PFSK-1 (cell line): Measurements from ENCODE around the gene GREM2.

Experiments
- FOXP2 ChIP-seq: optimal IDR thresholded peaks from 2 replicates; pipeline ENCODE3; 2011; ENCODE audit warnings: borderline replicate concordance, control low read depth, inconsistent platforms; ENCODE audit not compliant: insufficient read depth; ENCODE audit errors: extremely low read length, extremely low read depth
- POLR2AphosphoS5 ChIP-seq: IDR thresholded peaks from 2 replicates; pipeline ENCODE4 v1.6.1; 2012; ENCODE audit warnings: low read depth, mild to moderate bottlenecking, control low read depth, low read length, moderate library complexity
- SIN3A ChIP-seq: IDR thresholded peaks from 2 replicates; pipeline ENCODE4 v1.6.1; 2012; ENCODE audit warnings: mild to moderate bottlenecking, low read length, moderate library complexity, borderline replicate concordance; ENCODE audit not compliant: insufficient read depth
- TAF1 ChIP-seq: IDR thresholded peaks from 2 replicates; pipeline ENCODE4 v1.6.1; 2012; ENCODE audit warnings: low read length, control low read depth, borderline replicate concordance; ENCODE audit not compliant: insufficient read depth
- TF ChIP-seq, protein P1 (sequence below), 2 experiments: IDR thresholded peaks; 2 replicates each; pipeline versions ENCODE4 v1.6.1 to v1.8.0; 2011 to 2012; ENCODE audit warnings: low read depth in 2 of 2, low read length in 2 of 2, control low read depth in 1 of 2, inconsistent platforms in 1 of 2, mild to moderate bottlenecking in 1 of 2, moderate library complexity in 1 of 2; ENCODE audit not compliant: insufficient read depth in 1 of 2

GREM2 gene

DNA sequence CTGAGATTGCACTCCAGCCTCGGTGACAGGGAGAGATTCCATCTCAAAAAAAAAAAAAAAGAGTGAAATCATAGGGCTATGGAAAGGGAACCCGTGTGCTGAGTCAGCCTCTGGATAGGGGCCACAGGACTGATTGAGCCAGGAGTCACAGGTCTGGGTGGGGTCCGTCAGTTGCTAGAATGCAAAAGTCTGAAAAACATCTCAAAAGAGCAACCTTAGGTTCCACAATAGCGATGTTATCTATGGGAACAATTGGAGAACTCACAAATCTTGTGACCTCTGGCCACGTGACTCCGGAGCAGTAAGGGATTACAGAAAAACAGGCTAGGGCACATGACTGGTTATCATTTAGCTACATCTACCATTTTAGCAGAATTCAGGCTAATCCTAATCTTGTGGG lies 32.8 kb upstream of the GREM2 start:
- TF ChIP-seq TAF1 (no peak), SIN3A (no peak), POLR2AphosphoS5 (no peak), FOXP2 (no peak)
- TF ChIP-seq, protein P1, sequence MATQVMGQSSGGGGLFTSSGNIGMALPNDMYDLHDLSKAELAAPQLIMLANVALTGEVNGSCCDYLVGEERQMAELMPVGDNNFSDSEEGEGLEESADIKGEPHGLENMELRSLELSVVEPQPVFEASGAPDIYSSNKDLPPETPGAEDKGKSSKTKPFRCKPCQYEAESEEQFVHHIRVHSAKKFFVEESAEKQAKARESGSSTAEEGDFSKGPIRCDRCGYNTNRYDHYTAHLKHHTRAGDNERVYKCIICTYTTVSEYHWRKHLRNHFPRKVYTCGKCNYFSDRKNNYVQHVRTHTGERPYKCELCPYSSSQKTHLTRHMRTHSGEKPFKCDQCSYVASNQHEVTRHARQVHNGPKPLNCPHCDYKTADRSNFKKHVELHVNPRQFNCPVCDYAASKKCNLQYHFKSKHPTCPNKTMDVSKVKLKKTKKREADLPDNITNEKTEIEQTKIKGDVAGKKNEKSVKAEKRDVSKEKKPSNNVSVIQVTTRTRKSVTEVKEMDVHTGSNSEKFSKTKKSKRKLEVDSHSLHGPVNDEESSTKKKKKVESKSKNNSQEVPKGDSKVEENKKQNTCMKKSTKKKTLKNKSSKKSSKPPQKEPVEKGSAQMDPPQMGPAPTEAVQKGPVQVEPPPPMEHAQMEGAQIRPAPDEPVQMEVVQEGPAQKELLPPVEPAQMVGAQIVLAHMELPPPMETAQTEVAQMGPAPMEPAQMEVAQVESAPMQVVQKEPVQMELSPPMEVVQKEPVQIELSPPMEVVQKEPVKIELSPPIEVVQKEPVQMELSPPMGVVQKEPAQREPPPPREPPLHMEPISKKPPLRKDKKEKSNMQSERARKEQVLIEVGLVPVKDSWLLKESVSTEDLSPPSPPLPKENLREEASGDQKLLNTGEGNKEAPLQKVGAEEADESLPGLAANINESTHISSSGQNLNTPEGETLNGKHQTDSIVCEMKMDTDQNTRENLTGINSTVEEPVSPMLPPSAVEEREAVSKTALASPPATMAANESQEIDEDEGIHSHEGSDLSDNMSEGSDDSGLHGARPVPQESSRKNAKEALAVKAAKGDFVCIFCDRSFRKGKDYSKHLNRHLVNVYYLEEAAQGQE (IDR thresholded peaks at IDR 0.05; ENCODE audit: insufficient read depth in 1 of 2, low read depth in 2 of 2, low read length in 2 of 2) = no peak

- no peak for TF ChIP-seq FOXP2
- TF ChIP-seq POLR2AphosphoS5 = no peak
- TF ChIP-seq SIN3A = no peak
- TF ChIP-seq TAF1 = no peak
- TF ChIP-seq, protein P1 (IDR thresholded peaks at IDR 0.05; ENCODE audit: insufficient read depth in 1 of 2, low read depth in 2 of 2, low read length in 2 of 2) = no peak
These were observed 23.7 kb upstream of the GREM2 start for GRCh38 chr1:240635466-240636256.

- TF ChIP-seq FOXP2 (no peak), TAF1 (no peak), POLR2AphosphoS5 (no peak), SIN3A (no peak)
- TF ChIP-seq, protein P1 (IDR thresholded peaks at IDR 0.05; ENCODE audit: insufficient read depth in 1 of 2, low read depth in 2 of 2, low read length in 2 of 2) = no peak
These were observed 18.5 kb upstream of the GREM2 start for GRCh38 chr1:240630409-240630808.

- TF ChIP-seq POLR2AphosphoS5 (no peak), TAF1 (no peak), SIN3A (no peak), FOXP2 (no peak)
- TF ChIP-seq, protein P1 (IDR thresholded peaks at IDR 0.05; ENCODE audit: insufficient read depth in 1 of 2, low read depth in 2 of 2, low read length in 2 of 2) = no peak
These were observed 9.3 kb upstream of the GREM2 start for GRCh38 chr1:240621249-240621648.
